ENCODE measurements around the gene PLA2G3. TPM values are rescaled to one million over a fixed set of nuclear protein-coding genes. Genes with fewer than 3 reads are reported as not detected.
A peak's percentile ranks its signal among the peaks of the same experiment; 100 is the strongest.

PLA2G3 gene
- total RNA-seq, 1 donor, result 0.36 TPM

DNA sequence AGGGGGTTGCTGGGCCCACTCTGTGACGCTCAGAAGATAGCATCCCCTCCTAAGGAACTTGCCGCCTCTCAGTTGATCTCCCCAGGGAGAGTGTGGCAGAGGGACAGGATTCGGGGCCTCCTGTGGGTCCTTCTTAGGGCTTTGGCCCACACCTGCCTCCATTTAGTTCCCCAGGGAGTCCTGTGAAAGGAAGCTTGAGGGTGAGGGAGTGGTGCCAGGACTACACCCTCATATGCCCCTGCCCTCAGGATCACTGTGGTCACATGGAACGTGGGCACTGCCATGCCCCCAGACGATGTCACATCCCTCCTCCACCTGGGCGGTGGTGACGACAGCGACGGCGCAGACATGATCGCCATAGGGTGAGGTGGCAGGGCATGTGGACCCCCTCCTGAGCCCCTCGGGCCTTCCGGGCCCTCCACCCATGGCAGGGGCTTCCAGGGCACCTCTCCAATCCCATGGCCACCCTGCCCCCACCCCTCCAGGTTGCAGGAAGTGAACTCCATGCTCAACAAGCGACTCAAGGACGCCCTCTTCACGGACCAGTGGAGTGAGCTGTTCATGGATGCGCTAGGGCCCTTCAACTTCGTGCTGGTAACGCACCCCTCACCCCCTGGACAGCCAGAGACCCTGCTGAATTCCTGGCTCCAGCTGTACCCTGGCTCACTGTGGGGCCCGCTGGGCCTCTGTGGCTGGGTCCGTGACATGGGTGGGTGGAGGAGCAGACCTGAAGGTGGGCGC is 14.0 kb downstream of the PLA2G3 start:
- H3K9me3 ChIP-seq (ENCODE audit: low read depth, low read length), result no peaks in the 10 kb centered on the region
- no peak overlapping the region for H2AFZ ChIP-seq (ENCODE audit: low read length)
- H3K27me3 ChIP-seq (ENCODE audit: insufficient read depth, low read length), result peaks cover 11% of the 10 kb centered on the region
- H4K20me1 ChIP-seq (ENCODE audit: insufficient read depth, low read length), result no peaks in the 10 kb centered on the region
- H3K4me1 ChIP-seq (ENCODE audit: insufficient read depth, low read length), result peaks cover 3% of the 10 kb centered on the region
- no peak overlapping the region for H3K4me2 ChIP-seq (ENCODE audit: insufficient read depth, low read length)
- TF ChIP-seq, protein P1, sequence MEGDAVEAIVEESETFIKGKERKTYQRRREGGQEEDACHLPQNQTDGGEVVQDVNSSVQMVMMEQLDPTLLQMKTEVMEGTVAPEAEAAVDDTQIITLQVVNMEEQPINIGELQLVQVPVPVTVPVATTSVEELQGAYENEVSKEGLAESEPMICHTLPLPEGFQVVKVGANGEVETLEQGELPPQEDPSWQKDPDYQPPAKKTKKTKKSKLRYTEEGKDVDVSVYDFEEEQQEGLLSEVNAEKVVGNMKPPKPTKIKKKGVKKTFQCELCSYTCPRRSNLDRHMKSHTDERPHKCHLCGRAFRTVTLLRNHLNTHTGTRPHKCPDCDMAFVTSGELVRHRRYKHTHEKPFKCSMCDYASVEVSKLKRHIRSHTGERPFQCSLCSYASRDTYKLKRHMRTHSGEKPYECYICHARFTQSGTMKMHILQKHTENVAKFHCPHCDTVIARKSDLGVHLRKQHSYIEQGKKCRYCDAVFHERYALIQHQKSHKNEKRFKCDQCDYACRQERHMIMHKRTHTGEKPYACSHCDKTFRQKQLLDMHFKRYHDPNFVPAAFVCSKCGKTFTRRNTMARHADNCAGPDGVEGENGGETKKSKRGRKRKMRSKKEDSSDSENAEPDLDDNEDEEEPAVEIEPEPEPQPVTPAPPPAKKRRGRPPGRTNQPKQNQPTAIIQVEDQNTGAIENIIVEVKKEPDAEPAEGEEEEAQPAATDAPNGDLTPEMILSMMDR (IDR thresholded peaks at IDR 0.05; ENCODE audit: extremely low read depth, low read depth, low read length), result no peak
- no peaks in the 10 kb centered on the region for H3K36me3 ChIP-seq (ENCODE audit: insufficient read depth, low read length)
- H3K27ac ChIP-seq (ENCODE audit: low read depth, low read length), result no peak overlapping the region
- H3K79me2 ChIP-seq (ENCODE audit: insufficient read depth, low read length), result no peaks in the 10 kb centered on the region
- DNase-seq (ENCODE audit: insufficient read length, low spot score, missing footprints), result peak; percentile 58
- H3K4me3 ChIP-seq (ENCODE audit: insufficient read depth, low read length), result no peak overlapping the region

DNA sequence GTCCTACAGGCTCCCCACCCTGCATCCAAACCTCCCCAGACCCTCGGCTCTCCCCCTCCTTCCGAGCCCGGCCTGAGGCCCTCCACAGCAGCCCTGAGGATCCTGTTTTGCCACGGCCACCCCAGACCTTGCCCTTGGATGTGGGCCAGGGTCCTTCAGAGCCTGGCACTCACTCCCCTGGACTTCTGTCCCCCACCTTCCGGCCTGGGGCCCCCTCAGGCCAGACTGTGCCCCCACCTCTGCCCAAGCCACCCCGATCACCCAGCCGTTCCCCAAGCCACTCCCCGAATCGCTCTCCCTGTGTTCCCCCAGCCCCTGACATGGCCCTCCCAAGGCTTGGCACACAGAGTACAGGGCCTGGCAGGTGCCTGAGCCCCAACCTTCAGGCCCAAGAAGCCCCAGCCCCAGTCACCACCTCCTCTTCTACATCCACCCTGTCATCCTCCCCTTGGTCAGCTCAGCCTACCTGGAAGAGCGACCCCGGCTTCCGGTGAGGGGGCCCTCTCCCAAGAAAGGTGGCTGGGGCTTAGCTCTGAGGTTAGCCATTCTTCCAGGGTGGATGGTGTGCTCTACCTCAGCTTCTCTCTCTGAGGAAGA is 14.7 kb downstream of the PLA2G3 start:
- H4K20me1 ChIP-seq (ENCODE audit: insufficient read depth, low read length), result no peaks in the 10 kb centered on the region
- H2AFZ ChIP-seq (ENCODE audit: low read length), result no peak overlapping the region
- peaks cover 3% of the 10 kb centered on the region for H3K4me1 ChIP-seq (ENCODE audit: insufficient read depth, low read length)
- TF ChIP-seq, protein P1 (IDR thresholded peaks at IDR 0.05; ENCODE audit: extremely low read depth, low read depth, low read length), result no peak
- H3K36me3 ChIP-seq (ENCODE audit: insufficient read depth, low read length), result no peaks in the 10 kb centered on the region
- H3K9me3 ChIP-seq (ENCODE audit: low read depth, low read length), result no peaks in the 10 kb centered on the region
- H3K27ac ChIP-seq (ENCODE audit: low read depth, low read length), result no peak overlapping the region
- no peak overlapping the region for H3K4me3 ChIP-seq (ENCODE audit: insufficient read depth, low read length)
- DNase-seq (ENCODE audit: insufficient read length, low spot score, missing footprints), result no peak
- H3K79me2 ChIP-seq (ENCODE audit: insufficient read depth, low read length), result no peaks in the 10 kb centered on the region
- peaks cover 11% of the 10 kb centered on the region for H3K27me3 ChIP-seq (ENCODE audit: insufficient read depth, low read length)
- H3K4me2 ChIP-seq (ENCODE audit: insufficient read depth, low read length), result no peak overlapping the region

DNA sequence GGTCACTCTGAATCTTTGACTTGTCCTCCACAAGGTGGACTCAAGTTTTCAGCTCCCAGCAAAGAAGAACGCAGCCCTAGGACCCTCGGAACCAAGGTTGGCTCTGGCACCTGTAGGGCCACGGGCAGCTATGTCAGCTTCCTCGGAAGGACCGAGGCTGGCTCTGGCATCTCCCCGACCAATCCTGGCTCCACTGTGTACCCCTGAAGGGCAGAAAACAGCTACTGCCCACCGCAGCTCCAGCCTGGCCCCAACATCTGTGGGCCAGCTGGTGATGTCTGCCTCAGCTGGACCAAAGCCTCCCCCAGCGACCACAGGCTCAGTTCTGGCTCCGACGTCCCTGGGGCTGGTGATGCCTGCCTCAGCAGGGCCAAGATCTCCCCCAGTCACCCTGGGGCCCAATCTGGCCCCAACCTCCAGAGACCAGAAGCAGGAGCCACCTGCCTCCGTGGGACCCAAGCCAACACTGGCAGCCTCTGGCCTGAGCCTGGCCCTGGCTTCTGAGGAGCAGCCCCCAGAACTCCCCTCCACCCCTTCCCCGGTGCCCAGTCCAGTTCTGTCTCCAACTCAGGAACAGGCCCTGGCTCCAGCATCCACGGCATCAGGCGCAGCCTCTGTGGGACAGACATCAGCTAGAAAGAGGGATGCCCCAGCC is 15.4 kb downstream of the PLA2G3 start:
- no peaks in the 10 kb centered on the region for H3K79me2 ChIP-seq (ENCODE audit: insufficient read depth, low read length)
- no peak overlapping the region for H2AFZ ChIP-seq (ENCODE audit: low read length)
- H3K4me2 ChIP-seq (ENCODE audit: insufficient read depth, low read length), result no peak overlapping the region
- TF ChIP-seq, protein P1 (IDR thresholded peaks at IDR 0.05; ENCODE audit: extremely low read depth, low read depth, low read length), result no peak
- no peak overlapping the region for H3K27ac ChIP-seq (ENCODE audit: low read depth, low read length)
- H3K4me1 ChIP-seq (ENCODE audit: insufficient read depth, low read length), result peaks cover 3% of the 10 kb centered on the region
- H4K20me1 ChIP-seq (ENCODE audit: insufficient read depth, low read length), result no peaks in the 10 kb centered on the region
- no peaks in the 10 kb centered on the region for H3K9me3 ChIP-seq (ENCODE audit: low read depth, low read length)
- H3K36me3 ChIP-seq (ENCODE audit: insufficient read depth, low read length), result no peaks in the 10 kb centered on the region
- H3K4me3 ChIP-seq (ENCODE audit: insufficient read depth, low read length), result no peak overlapping the region
- peaks cover 11% of the 10 kb centered on the region for H3K27me3 ChIP-seq (ENCODE audit: insufficient read depth, low read length)
- peak; percentile 65 for DNase-seq (ENCODE audit: insufficient read length, low spot score, missing footprints)

DNA sequence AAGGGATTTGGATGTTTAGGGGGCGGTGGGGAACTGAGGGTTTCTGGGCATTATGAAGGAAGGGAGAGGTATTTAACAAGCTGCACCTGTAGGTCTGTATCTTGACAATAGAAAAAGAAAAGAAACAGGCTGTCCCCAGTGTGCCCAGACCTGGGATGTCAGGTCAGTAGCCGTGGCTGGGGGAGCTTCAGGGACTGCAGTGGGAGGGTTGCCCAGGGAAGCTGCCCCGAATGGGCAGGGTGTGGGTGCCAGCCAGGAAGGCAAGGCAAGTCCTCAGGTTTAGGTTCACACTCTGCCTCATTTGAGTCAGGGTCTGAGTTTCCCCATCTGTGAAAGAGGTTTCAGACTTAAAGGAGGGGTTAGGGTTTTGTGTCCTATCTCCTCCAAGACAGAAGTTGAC is 16.0 kb downstream of the PLA2G3 start:
- no peak overlapping the region for H3K27ac ChIP-seq (ENCODE audit: low read depth, low read length)
- H3K4me1 ChIP-seq (ENCODE audit: insufficient read depth, low read length), result peaks cover 3% of the 10 kb centered on the region
- no peaks in the 10 kb centered on the region for H3K36me3 ChIP-seq (ENCODE audit: insufficient read depth, low read length)
- no peak overlapping the region for H2AFZ ChIP-seq (ENCODE audit: low read length)
- peak; percentile 39 for DNase-seq (ENCODE audit: insufficient read length, low spot score, missing footprints)
- no peak overlapping the region for H3K4me3 ChIP-seq (ENCODE audit: insufficient read depth, low read length)
- peaks cover 11% of the 10 kb centered on the region for H3K27me3 ChIP-seq (ENCODE audit: insufficient read depth, low read length)
- H4K20me1 ChIP-seq (ENCODE audit: insufficient read depth, low read length), result no peaks in the 10 kb centered on the region
- TF ChIP-seq, protein P1 (IDR thresholded peaks at IDR 0.05; ENCODE audit: extremely low read depth, low read depth, low read length), result no peak
- no peaks in the 10 kb centered on the region for H3K9me3 ChIP-seq (ENCODE audit: low read depth, low read length)
- H3K4me2 ChIP-seq (ENCODE audit: insufficient read depth, low read length), result no peak overlapping the region
- H3K79me2 ChIP-seq (ENCODE audit: insufficient read depth, low read length), result no peaks in the 10 kb centered on the region
